IMR-90 (cell line): ENCODE data around the gene SAMD4B.
A peak's percentile ranks its signal among the peaks of the same experiment; 100 is the strongest.

Experiments used
- BHLHE40 ChIP-seq: fragments of 150-350 bp; IDR thresholded peaks from 2 replicates; pipeline ENCODE4 v1.6.1; 2016; ENCODE audit warnings: mild to moderate bottlenecking, low read depth, low read length
- CEBPB ChIP-seq: IDR thresholded peaks from 2 replicates; pipeline ENCODE4 v1.6.1; 2012; ENCODE audit warnings: low read depth, low read length, improper control_type of control experiment
- FOS ChIP-seq: fragments of 150-350 bp; IDR thresholded peaks from 2 replicates; pipeline ENCODE4 v1.6.1; 2016; ENCODE audit warnings: low read depth, low read length
- MAZ ChIP-seq: IDR thresholded peaks from 2 replicates; pipeline ENCODE4 v1.6.1; 2012; ENCODE audit warnings: low read depth, mild to moderate bottlenecking, low read length, improper control_type of control experiment, moderate library complexity, borderline replicate concordance
- MXI1 ChIP-seq: IDR thresholded peaks from 2 replicates; pipeline ENCODE4 v1.6.1; 2012; ENCODE audit warnings: low read depth, mild to moderate bottlenecking, low read length, moderate library complexity, borderline replicate concordance
- NFE2L2 ChIP-seq: fragments of 150-350 bp; IDR thresholded peaks from 2 replicates; pipeline ENCODE4 v1.6.1; 2016; ENCODE audit warnings: low read depth, mild to moderate bottlenecking, low read length
- POLR2A ChIP-seq: IDR thresholded peaks from 2 replicates; pipeline ENCODE4 v1.6.1; 2012; ENCODE audit warnings: mild to moderate bottlenecking, low read depth, low read length
- RAD21 ChIP-seq: IDR thresholded peaks from 2 replicates; pipeline ENCODE4 v1.6.1; 2012; ENCODE audit warnings: low read length, improper control_type of control experiment
- RCOR1 ChIP-seq: IDR thresholded peaks from 2 replicates; pipeline ENCODE4 v1.6.1; 2012; ENCODE audit warnings: mild to moderate bottlenecking, low read length, improper control_type of control experiment; ENCODE audit not compliant: insufficient replicate concordance
- SMC3 ChIP-seq: fragments of 150-350 bp; IDR thresholded peaks from 2 replicates; pipeline ENCODE4 v1.6.1; 2016; ENCODE audit warnings: low read depth, mild to moderate bottlenecking, antibody characterized with exemption, low read length, moderate library complexity
- TF ChIP-seq, protein P1 (sequence below): conservative IDR thresholded peaks from 2 replicates; pipeline ENCODE4 v1.5.1; 2012; ENCODE audit warnings: mild to moderate bottlenecking, low read depth, low read length, improper control_type of control experiment
- TF ChIP-seq, protein P2 (sequence below): fragments of 150-350 bp; IDR thresholded peaks from 2 replicates; pipeline ENCODE4 v1.6.1; 2017; ENCODE audit warnings: mild to moderate bottlenecking, antibody characterized with exemption, low read length, low read depth

DNA sequence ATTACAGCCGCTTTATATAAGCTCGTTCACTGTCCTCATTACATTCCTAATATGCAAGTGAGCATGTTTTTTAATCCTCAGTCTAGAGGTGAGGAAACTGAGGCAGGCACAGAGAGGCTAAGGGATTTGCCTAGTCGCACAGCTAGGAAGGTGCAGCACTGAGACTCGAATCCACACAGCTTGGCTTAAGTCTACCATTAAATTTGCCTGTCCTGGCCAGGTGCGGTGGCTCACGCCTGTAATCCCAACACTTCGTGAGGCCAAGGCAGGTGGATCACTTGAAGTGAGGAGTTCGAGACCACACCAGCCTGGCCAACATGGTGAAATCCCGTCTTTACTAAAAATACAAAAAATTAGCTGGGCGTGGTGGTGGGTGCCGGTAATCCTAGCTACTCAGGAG lies 85.5 kb downstream of the SAMD4B start:
- TF ChIP-seq, protein P1, sequence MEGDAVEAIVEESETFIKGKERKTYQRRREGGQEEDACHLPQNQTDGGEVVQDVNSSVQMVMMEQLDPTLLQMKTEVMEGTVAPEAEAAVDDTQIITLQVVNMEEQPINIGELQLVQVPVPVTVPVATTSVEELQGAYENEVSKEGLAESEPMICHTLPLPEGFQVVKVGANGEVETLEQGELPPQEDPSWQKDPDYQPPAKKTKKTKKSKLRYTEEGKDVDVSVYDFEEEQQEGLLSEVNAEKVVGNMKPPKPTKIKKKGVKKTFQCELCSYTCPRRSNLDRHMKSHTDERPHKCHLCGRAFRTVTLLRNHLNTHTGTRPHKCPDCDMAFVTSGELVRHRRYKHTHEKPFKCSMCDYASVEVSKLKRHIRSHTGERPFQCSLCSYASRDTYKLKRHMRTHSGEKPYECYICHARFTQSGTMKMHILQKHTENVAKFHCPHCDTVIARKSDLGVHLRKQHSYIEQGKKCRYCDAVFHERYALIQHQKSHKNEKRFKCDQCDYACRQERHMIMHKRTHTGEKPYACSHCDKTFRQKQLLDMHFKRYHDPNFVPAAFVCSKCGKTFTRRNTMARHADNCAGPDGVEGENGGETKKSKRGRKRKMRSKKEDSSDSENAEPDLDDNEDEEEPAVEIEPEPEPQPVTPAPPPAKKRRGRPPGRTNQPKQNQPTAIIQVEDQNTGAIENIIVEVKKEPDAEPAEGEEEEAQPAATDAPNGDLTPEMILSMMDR: no peak
- TF ChIP-seq SMC3 (no peak), POLR2A (peak; percentile 23; the same call in 1 of the 2 replicates), NFE2L2 (no peak), FOS (no peak), MAZ (no peak), BHLHE40 (no peak), CEBPB (0 out of 2 replicates have a peak, but pooled peaks have one; percentile 13), RAD21 (no peak), MXI1 (no peak), RCOR1 (no peak)
- TF ChIP-seq, protein P2, sequence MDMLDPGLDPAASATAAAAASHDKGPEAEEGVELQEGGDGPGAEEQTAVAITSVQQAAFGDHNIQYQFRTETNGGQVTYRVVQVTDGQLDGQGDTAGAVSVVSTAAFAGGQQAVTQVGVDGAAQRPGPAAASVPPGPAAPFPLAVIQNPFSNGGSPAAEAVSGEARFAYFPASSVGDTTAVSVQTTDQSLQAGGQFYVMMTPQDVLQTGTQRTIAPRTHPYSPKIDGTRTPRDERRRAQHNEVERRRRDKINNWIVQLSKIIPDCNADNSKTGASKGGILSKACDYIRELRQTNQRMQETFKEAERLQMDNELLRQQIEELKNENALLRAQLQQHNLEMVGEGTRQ: no peak
